ENCODE measurements around the gene ARHGAP31.

DNA sequence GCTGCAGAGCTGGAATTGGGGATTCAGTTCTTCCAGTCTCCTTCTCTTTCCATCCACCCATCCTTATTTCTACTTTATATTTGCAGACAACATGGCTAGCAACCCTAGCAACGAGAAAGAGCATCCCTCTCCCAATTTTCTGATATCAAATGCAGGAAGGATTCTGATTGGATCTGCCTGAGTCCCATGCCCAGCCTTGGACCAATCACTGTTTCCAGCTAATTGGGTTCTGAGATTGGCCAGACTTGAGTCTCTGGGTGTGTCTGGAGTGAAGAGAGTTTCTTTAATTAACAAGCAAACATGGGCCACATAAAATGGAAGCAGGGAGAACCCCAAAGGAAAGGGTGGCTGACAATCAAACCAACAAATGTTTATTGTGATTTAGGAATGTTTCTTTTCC is 108.6 kb downstream of the ARHGAP31 start:
- no peak for TF ChIP-seq SPI1 (IDR thresholded peaks at IDR 0.05; ENCODE audit: borderline replicate concordance, insufficient read depth, low read depth, low read length)
- no peak for TF ChIP-seq POLR2A (IDR thresholded peaks at IDR 0.05; ENCODE audit: low read depth, low read length)
- no peak for TF ChIP-seq MYC (IDR thresholded peaks at IDR 0.05; ENCODE audit: insufficient read depth, insufficient read length, insufficient replicate concordance, low read length, severe bottlenecking)
- no peak for TF ChIP-seq CHD1 (IDR thresholded peaks at IDR 0.05; ENCODE audit: low read depth, low read length)
- TF ChIP-seq, protein P1, sequence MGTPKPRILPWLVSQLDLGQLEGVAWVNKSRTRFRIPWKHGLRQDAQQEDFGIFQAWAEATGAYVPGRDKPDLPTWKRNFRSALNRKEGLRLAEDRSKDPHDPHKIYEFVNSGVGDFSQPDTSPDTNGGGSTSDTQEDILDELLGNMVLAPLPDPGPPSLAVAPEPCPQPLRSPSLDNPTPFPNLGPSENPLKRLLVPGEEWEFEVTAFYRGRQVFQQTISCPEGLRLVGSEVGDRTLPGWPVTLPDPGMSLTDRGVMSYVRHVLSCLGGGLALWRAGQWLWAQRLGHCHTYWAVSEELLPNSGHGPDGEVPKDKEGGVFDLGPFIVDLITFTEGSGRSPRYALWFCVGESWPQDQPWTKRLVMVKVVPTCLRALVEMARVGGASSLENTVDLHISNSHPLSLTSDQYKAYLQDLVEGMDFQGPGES (IDR thresholded peaks at IDR 0.05) = no peak
- TF ChIP-seq NR2C2 (IDR thresholded peaks at IDR 0.05; ENCODE audit: borderline replicate concordance, control insufficient read depth, insufficient read length, low read depth) = no peak
- TF ChIP-seq CTCF (IDR thresholded peaks at IDR 0.05 in 2 of 3, conservative IDR thresholded peaks at IDR 0.05 in 1 of 3; ENCODE audit: control insufficient read depth in 2 of 3, extremely low read depth in 1 of 3, insufficient read depth in 1 of 3, low read depth in 3 of 3, low read length in 3 of 3) = no peak
- TF ChIP-seq, protein P2, sequence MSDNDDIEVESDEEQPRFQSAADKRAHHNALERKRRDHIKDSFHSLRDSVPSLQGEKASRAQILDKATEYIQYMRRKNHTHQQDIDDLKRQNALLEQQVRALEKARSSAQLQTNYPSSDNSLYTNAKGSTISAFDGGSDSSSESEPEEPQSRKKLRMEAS (IDR thresholded peaks at IDR 0.05; ENCODE audit: low read depth, low read length) = no peak
- no peak for TF ChIP-seq PKNOX1 (IDR thresholded peaks at IDR 0.05)
- TF ChIP-seq MTA3 (IDR thresholded peaks at IDR 0.05; ENCODE audit: borderline replicate concordance, low read length) = no peak
- TF ChIP-seq RBBP5 (conservative IDR thresholded peaks at IDR 0.05) = no peak
